Renal cortex interstitium (tissue), 11 donors: ENCODE results near the gene SUGP1. TPM values are rescaled to one million over a fixed set of nuclear protein-coding genes. Genes with fewer than 3 reads are reported as not detected.

Experiments
- DNase-seq, 11 donors: peaks; one replicate each; pipeline ENCODE4 v3.0.0-alpha.2; 2013; ENCODE audit warnings: low read depth in 9 of 11, low spot score in 4 of 11; ENCODE audit errors: extremely low read depth in 1 of 11
- polyA plus RNA-seq, 3 donors: library from polyadenylated mRNA; unstranded; fragments of 120-200 nt; gene quantifications; one replicate each; pipeline ENCODE4 v1.2.1, GENCODE V29; 2013; ENCODE audit not compliant: insufficient read length in 3 of 3

SUGP1 gene
- polyA plus RNA-seq, 3 donors: 50.4 to 65.1 (median 64.6) TPM

DNA sequence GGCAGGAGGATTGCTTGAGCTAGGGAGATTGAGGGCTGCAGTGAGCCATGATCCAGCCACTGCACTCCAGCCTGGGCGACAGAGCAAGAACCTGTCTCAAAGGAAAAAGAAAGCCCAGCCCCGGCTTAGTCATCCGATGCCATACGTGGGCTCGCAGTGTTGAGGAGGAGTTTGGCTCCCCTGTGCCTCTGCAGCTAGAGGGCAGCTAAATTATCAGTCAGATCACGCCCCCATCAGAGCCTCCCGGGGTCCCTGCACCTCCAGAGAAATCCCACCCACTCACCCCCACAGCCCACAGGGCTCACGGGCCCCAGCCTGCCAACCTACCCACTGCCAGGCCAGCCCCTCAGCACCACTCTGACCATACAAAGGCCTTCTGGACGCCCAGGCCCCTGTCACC, 28.0 kb upstream of the SUGP1 start:
- no peak for DNase-seq

DNA sequence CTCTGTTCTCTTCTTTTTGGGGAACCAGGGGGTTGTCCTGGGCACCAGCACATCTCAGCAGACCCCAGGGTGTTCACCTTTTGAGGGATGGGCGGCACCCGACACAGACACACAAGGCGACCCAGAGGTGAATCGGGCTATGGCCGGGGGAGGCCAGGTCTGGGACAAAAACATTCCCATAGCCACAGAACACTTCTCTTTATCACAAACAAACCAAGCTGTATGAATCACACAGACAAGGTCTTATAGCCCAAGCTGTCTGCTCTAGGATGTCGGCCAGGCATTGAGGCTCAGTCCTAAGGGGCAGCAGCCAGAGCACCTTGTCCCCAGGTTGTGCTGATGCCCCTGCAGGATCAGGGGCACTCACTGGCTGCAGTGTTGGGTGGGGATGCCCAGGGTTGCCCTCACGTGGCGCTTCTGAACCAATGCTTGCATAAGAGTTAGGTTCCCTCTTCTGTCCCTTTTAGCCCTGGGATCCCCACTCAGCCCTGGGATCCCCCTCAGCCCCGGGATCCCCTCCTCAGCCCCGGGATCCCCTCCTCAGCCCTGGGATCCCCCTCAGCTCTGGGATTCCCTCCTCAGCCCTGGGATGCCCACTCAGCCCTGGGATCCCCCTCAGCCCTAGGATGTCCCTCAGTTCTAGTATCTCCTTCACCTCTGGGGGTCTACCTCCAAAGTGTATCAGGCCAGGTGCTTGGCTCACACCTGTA, 27.2 kb upstream of the SUGP1 start:
- no peak for DNase-seq

- DNase-seq: no peak
Observed at GRCh38 chr19:19345970-19346369, 25.7 kb upstream of the SUGP1 start.

DNA sequence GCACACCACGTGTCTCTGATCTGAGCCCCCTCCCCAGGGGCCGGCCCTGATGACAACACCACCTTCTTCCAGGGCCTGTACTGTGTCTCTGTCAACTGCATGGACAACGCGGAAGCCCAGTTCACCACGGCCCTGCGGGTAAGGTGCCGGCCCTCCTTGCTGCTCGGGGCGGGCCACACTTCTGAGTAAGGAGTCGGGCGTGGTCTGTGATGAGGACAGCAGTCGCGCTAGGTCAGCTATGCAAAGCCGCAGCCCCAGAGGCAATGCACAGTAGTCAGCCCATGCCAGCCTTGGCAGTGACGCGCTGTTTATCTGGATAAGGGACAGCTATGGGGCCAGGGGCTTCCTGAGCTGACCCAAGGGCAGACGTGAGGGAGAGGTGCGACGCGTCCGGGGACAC, 24.9 kb upstream of the SUGP1 start:
- no peak for DNase-seq

DNA sequence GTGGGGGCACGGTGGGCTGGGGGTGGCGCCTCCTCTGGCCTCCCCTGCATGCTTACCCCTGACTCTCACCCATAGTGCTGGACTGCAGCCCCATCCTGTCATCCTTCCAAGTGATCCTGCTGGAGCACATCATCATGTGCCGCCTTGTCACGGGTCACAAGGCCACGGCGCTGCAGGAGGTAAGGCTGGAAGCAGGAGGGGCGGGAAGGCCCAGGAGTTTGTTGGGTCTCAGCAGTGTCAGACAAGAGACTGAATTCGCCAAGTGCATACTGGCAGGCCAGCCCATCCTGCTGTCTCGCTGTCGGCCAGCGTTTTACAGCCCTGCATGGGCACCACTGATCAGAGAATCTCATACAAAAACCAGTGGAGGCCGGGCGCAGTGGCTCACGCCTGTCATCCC, 23.5 kb upstream of the SUGP1 start:
- DNase-seq: no peak

GRCh38 chr19:19343016-19343362, 22.7 kb upstream of the SUGP1 start:
- no peak for DNase-seq

DNA sequence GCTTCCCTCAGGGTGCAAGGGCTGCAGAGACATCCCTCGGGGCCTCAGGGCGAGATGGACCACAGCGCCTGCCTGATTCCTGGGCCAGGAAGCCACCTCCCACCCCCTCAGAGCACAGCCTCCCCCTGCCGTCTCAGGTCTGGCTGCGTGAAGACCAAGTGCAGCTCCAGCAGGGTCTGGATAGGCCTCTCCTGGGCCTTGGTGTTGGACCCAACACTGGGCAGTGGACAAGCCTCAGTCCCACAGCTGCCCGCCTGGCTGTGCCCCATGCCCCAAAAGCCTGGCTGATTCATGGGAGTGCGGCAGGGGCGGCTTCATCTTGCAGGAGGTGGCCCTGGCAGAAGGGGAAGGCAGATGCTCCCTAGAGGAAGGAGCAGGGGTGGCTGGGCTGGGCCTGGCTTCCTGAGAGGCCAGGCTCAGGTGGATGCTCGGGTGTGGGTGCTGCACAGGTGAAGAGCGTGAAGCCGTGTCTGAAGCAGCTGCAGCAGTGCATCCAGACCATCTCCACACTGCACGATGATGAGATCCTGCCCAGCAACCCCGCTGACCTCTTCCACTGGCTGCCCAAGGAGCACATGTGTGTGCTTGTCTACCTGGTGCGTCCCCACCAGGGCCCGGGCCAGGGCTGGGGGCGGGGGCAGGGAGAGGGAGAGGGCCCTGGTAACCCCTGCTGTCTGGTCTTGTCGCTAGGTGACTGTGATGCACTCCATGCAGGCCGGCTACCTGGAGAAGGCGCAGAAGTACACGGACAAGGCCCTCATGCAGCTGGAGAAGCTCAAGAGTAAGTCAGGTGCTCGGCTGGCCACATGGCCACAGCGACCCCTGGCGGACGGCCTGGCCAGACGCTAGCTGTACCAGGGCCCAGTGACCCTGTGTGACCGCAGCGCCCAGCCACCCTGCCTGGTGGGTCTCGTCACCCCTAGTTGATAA, 22.0 kb upstream of the SUGP1 start:
- peak in 4 of 11 donors; percentile 28 to 47 (median 38) for DNase-seq

GRCh38 chr19:19341026-19341425, 20.7 kb upstream of the SUGP1 start:
- DNase-seq: no peak

DNA sequence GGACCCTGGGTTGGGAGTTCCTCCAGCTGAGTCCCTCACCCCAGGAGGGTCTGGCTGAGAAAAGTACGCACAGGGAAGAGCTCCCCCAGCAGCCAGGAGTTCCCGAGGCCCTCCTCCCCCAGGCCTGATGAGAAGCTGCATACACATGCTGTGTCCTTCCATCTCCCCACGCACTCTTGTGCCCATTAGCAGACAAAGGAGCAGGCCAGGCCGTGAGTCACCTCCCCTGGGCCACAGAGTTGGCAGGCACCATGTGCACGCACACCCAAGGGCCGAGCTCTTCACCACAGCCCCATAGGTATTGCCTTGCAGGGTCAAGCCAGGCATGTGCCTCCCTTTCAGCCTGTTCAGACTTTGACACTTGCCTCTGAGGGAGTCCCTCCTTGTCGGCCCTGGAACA, 17.8 kb upstream of the SUGP1 start:
- DNase-seq: no peak

DNA sequence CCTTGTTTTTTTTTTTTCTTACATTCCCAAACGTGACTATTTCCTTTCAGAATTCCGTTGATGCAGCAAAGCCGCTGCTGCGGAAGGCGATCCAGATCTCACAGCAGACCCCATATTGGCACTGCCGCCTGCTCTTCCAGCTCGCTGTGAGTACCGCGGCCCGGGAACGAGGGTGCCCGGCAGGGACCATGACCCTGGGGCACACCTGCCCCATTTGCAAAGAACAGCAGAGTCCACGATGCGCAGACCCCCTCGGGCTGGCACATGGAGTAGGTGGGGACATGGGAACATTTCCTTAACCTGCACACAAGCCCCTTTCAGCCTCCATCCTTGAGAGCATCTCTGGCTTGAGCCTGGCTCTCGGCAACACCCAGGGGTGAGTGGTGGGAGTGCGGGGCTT, 16.8 kb upstream of the SUGP1 start:
- no peak for DNase-seq

DNA sequence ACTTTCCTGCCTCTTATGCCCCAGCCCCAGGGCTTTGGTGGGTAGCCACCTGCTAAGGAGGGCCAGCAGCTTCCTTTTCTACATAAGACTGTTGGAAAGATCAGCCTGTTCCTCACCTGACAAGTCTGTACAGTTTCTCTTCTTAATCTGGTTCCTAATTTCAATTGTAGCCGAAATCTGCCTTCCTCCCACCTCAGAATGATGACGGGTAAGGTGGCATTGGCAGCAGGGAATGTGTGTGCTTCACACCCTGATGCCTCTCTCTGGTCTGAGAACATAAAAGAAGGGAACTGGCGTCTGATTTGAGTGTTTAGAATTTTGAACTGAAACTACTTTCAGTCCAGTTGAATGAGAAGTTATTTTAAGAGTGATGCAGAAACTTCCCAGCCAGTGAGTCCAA, 16.3 kb upstream of the SUGP1 start:
- no peak for DNase-seq

DNA sequence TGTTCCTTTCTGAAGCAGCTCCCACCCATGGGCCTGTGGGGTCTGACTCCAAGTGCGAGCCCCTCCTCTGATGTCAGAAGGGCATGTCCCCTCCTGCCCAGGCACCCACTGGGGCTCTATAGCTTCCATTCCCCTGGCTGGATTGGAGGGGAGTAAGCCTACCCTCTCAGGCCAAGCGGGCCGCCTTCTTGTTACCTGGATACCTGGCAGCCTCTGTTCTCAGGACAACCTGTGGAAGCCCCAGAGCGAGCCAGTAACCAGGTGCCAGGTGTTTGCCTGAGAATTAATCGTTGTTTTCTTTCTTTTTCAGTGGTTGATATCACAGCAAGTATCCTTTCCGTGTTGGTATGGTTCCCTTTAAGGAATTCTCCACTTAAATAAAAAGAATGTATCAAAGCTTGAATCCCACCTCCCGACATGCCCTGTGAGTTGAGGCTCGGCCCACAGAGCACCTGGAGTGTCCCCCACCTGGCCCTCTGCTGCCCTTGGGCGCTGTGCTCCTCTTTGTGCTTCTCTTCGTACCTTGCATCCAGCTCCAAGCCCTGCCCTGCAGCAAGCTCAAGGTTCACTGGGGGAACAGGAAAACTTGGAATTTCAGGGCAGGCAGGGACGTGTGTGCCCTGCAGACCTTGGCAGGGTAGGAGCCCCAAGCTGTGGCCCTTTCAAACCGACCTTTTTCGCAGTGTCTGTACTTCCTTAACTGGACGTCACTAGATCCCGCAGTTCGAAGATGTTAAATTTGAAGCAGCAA, 15.3 kb upstream of the SUGP1 start:
- DNase-seq: no peak

DNA sequence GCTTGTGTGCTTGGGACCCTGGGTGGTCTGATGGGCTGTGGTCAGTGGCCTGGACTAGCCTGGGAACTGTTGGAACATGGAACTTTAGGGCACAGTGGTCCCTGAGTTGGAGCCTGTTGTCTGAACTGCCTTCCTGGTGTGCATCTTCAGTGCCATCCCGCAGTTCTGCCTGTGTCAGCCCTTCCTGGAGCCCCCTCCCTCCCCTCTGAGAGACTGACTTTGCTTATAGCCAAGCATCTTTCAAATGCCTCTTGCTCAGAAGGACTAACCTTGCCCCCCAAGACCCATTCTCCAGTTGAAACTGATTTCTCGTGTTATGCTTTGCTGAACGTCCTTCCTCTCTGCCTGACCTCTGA, 14.7 kb upstream of the SUGP1 start:
- no peak for DNase-seq

DNA sequence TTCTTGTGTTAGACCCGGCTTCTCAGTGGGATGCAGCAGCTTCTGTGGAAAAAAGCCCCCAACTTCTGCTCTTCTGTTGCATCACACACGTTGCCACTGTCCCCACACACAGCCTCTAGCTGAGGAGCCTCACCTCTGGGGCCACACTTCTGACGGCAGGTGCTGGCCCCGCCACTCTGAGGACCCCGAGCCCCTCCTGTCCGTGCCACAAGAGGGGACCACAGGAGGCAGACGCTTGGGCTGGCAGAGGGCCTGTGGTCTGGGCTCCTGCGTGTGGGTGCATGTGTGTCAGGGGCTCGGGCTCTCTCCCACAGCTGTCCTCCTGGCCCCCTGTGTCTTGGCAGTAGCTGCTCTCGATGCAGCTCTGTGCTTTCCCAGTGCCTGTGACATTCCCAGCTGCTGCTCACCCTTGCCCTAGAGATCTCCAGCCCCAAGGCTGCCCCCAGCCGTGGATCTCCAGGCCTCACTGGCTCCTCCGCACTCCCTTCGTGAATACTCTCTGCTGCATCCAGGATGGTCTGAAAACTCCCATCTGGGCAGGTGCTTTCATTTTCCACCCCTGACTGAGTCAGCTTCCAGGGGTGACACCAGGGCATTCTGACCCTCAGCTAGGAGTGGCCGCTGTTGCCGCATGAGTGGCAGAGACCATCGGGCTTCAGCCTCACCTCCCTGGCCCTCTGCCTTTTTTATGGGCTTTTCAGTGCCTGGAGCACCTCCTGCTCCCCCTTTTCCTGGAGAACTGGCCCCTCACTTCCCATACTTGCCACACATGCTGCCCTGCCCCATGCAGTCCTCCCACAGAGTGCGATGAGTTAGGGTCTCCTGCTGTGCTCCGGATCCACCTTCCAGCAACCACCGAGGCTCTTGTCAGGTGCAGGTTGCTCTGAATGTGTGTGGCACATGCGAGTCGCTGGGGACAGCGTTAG, 14.0 kb upstream of the SUGP1 start:
- DNase-seq: no peak

- no peak for DNase-seq
Observed at GRCh38 chr19:19329126-19329525, 8.8 kb upstream of the SUGP1 start.

DNA sequence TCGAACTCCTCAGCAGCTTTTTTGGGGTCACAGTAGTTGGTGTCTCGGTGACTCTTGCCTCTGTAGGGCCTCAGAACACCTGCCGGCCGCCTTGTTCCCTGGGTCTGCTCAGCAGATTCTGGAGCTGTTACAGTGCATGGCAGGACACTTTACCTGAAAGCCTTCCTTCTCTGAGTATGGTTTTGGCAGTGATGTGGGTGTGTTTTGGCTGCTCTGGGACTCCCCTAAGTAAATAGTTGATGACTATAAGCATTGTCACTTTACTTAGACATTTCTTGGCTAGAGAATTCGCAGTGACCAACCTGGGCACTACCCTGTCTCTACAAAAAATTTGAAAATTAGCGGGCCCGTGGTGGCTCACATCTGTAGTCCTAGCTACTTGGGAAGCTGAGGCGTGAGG, 7.4 kb upstream of the SUGP1 start:
- DNase-seq: no peak

DNA sequence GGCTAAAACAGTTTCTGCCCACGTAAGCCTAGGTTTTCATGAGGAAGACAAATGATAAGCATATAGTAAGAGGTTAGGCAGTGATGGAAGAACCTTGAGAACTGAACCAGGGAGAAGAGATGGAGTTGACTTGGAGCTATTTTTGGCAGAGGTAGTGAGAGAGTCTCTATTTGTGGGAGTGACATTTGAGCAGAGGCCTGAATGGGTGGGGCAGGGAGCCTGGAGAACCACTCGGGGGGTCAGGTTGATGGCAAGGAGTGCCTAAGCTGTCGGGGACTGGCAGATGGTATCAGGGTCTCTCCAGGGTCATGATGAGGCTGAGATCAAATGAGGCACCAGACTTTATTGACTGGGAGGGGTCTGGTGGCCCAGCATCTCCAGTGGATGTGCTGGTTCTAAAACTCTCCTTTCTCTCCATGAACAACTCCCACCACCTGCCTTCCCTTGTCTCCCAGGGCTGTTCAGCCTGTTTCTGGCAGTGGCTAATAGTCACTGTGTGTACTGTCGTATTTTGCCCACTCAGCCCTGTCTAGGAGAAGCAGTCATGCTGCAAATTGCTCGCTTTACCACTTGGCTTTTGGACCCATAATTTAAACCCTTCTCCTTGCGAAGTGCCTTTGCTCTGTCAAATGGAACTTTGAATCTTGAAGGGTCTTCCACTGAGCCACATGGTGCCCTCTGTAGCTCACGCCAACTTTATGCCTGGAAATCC, 3.9 kb upstream of the SUGP1 start:
- DNase-seq: peak in 2 of 11 donors; percentile 3 to 37

DNA sequence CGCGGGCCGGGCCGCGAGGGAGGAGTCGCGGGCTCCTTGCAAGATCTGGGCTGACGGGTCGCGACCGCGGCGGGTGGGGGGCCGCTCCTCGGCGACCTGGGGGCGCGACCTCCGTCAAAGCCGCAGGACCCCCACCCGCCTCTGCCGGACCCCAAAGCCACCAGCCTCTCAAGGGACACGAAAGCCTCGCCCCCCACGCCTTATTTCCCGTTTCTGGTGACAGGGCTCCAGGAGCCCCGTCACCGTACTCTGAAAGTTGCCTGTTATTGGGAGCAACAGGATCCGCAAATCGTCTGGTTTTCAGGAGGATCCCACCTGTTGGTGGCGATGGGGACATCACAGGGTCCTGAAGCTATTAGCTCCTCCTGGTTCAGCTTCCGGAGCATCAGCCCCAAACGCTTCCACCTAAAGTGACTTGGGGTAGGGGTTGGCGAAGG, 850 bp upstream of the SUGP1 start:
- DNase-seq: peak in 1 of 11 donors; percentile 24
